SJCRH30 (cell line): ENCODE results near the gene NFIX. TPM values are rescaled to one million over a fixed set of nuclear protein-coding genes. Genes with fewer than 3 reads are reported as not detected.

Source experiments
- DNase-seq, 2 experiments: peaks; one replicate each; pipeline ENCODE4 v3.0.0-alpha.2; 2015 to 2020
- H3K27ac ChIP-seq: fragments of 250-450 bp; sonication (Bioruptor Pico); 2 replicates; pipeline ENCODE4 v1.5.1; 2020; ENCODE audit warnings: mild to moderate bottlenecking, moderate library complexity
- H3K27me3 ChIP-seq: fragments of 250-450 bp; sonication (Bioruptor Pico); 2 replicates; pipeline ENCODE4 v1.5.1; 2020; ENCODE audit warnings: mild to moderate bottlenecking, moderate library complexity
- H3K36me3 ChIP-seq: fragments of 250-450 bp; sonication (Bioruptor Pico); 2 replicates; pipeline ENCODE4 v1.5.1; 2020; ENCODE audit warnings: mild to moderate bottlenecking, moderate library complexity
- H3K4me1 ChIP-seq: fragments of 250-450 bp; sonication (Bioruptor Pico); 2 replicates; pipeline ENCODE4 v1.5.1; 2020; ENCODE audit warnings: mild to moderate bottlenecking, moderate library complexity
- H3K4me3 ChIP-seq: fragments of 250-450 bp; sonication (Bioruptor Pico); 2 replicates; pipeline ENCODE4 v1.5.1; 2020; ENCODE audit warnings: mild to moderate bottlenecking, moderate library complexity
- H3K9me3 ChIP-seq: fragments of 250-450 bp; sonication (Bioruptor Pico); replicated peaks from 2 replicates; pipeline ENCODE4 v1.5.1; 2020; ENCODE audit warnings: mild to moderate bottlenecking, moderate library complexity
- total RNA-seq: library from RNA; depleted of rRNA; stranded (reverse); fragments of >200 nt; shearing (Covaris generic); gene quantifications from 2 replicates; pipeline ENCODE4 v1.2.3, GENCODE V29; 2014

NFIX gene
- total RNA-seq, 1 experiment from 2014 or later = 20.2 TPM

DNA sequence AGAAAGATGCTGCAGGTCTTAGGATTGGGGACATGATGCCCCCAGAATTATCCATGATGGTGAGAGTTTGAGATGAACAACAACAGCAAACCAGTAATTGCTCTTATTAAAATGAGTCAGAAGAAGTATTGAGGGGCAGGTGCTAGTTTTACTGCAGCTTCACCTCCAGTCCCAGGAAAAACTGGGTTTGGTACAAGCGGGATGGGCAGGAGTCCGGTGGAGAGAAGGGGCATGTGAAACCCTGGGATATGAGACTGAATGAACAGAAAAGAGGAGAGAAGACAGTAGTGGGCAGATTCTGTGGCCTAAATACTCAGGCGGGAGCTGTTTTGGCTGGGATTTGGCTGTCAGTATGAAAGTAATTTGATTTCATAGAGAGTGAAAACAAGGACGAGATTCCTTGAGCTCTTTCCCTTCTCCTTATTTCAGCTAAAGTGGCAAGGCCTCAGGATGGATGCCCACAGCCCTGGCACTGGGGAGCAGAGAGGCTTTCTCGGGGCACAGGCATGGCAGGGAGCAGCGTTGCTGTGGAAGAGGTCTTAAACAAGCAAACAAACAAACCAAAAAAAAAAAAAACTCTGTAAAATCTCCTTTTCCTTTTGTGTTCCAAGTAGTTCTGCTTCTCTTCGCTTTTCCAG lies 30.7 kb downstream of the NFIX start:
- no peak for DNase-seq
- peak overlapping the region; percentile 3; the same call in 1 of the 2 replicates for H3K27ac ChIP-seq
- H3K27me3 ChIP-seq = no peaks in the 10 kb centered on the region
- H3K4me1 ChIP-seq = peaks cover 44% of the 10 kb centered on the region
- H3K36me3 ChIP-seq = peaks cover 7% of the 10 kb centered on the region; the same call in 1 of the 2 replicates
- peak overlapping the region; percentile 20 for H3K4me3 ChIP-seq
- no peaks in the 10 kb centered on the region for H3K9me3 ChIP-seq

DNA sequence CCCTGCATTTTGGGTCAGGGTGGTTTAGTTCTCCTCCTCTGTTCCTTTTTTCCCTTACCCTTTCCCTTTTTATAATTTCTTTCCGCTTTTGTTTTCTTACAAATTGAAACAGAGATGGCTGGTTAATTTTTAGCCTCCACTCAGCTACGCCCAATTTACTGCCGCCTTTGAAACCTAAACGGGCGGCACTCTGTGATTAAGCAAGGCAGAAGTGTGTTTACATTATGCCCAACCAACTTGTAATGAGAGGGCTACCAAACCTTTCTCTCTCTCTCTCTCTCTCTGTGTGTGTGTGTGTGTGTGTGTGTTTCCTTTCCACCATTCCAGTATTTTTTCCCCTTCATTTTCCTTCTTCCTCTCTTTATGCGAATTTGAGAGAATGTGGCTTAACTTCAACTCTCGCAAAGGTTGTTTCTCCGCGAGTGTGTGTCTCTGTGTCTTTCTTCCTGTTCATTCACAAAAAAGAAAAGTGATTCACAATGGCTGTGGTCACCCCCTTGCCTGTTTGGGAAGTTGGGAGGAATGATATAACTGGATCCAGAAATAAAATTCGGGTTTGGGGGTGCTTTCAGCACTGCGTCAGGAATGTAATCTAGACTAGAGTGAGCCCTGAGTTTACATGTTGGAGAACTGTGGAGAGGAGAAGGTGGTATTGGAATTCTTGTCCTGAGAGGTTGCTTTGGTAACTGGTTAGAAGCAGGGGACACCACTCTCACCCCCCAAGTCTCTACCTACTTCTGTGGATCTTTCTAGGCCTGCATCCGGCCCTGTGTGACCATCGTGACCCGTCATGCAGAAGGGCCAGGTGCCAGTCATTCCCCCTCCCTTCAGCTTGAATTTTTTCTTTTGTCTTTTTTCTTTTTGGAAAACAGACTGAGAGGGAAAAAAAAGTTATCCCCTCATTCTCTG lies 31.4 kb downstream of the NFIX start:
- Histone ChIP-seq H3K27me3 (no peaks in the 10 kb centered on the region), H3K36me3 (peaks cover 7% of the 10 kb centered on the region; the same call in 1 of the 2 replicates), H3K4me1 (peaks cover 49% of the 10 kb centered on the region), H3K4me3 (peak overlapping the region; percentile 20), H3K9me3 (no peaks in the 10 kb centered on the region), H3K27ac (peak overlapping the region; percentile 3; the same call in 1 of the 2 replicates)
- peak in 1 of 2 experiments; percentile 54 for DNase-seq

DNA sequence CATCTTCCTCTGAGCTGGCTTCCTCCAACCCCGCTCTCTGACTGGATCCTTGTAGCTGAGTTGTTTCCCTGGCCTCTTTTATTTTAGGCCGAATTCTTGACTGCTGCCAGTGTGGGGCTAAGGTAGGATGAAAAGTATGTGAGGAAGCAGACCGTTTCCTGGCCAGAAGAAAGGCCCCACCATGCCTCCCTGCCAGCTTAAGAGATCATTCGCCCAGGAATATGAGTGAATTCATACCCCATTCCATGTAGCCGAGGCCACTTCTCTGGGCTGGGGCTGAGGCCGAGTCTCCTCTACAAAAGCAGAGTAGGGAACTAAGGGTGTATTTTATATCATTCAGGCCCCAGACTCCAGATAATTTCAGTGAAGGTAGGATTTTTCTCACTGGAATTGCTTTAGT lies 32.3 kb downstream of the NFIX start:
- Histone ChIP-seq H3K36me3 (peaks cover 7% of the 10 kb centered on the region; the same call in 1 of the 2 replicates), H3K27me3 (no peaks in the 10 kb centered on the region), H3K27ac (no peak overlapping the region), H3K4me3 (no peak overlapping the region), H3K4me1 (peaks cover 51% of the 10 kb centered on the region), H3K9me3 (no peaks in the 10 kb centered on the region)
- DNase-seq = no peak

DNA sequence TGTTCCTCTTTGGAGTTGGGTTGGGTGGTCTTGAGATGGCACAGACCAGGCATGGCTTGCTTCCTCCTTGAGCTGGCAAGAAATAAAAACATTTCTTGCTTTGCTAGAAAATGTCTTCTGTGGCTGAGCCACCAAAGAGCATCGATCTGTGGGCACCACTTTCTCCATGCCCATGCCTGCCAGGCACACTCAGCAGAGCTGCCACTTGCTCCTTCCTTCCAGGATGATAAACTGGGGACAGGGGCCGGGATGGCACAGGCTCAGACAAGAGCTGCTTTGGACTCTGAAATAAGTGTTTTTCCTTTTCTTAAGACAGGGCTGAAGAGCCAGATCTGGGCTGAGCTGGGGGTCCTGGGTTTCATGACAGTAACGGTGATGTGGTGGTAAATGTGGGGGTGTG lies 32.8 kb downstream of the NFIX start:
- H3K9me3 ChIP-seq = no peaks in the 10 kb centered on the region
- H3K27ac ChIP-seq = no peak overlapping the region
- no peak for DNase-seq
- no peak overlapping the region for H3K4me3 ChIP-seq
- no peaks in the 10 kb centered on the region for H3K27me3 ChIP-seq
- H3K4me1 ChIP-seq = peaks cover 56% of the 10 kb centered on the region
- H3K36me3 ChIP-seq = peaks cover 7% of the 10 kb centered on the region; the same call in 1 of the 2 replicates

DNA sequence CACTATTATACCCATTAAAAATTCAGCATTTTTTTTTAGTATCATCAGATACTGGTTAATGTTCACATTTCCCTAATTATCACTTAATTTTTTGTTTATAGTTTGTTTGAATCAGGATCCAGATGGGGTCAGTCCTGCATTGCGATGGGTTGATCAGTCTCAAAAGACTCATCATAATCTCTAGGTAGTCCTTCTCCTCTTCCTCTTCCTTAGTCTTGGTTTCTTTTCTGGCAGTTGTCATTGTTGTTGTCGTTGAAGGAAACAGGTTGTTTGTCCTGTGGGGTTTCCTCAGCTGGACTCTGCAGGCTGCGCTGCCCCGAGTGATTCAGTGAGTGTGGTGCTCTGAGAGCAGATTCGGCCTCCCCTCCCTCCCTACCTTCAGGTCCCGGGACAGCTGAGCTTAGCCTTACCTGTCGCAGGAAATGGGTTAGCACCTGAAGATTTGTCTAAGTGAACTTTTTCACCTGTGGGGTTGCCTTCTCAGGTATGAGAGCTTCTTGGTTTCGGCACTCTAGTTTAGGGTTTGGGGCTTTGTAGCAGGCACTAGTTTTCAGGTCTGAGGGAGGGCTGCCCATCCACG lies 34.1 kb downstream of the NFIX start:
- Histone ChIP-seq H3K27me3 (no peaks in the 10 kb centered on the region), H3K27ac (no peak overlapping the region), H3K4me1 (peaks cover 66% of the 10 kb centered on the region), H3K9me3 (no peaks in the 10 kb centered on the region), H3K36me3 (peaks cover 7% of the 10 kb centered on the region; the same call in 1 of the 2 replicates), H3K4me3 (no peak overlapping the region)
- DNase-seq = no peak

DNA sequence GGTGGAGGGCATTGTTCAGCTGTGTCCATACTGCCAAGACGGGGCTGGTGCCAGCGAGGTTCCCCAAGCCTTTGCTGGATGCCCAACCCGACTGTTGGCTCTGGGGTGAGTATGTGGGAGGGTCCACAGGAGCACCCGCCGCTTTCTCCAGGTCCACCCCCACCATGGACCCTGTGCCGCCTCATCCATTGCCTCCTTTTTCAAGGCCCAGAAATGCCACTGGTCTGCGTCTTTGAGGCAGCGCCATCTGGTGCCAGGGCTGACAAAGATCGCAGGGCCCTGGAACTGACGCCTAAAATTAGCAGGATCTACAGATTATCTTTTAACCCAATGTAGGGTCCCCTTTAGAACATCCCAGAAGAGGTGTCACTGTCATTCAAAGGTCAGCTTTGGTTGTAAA lies 34.6 kb downstream of the NFIX start:
- H3K27ac ChIP-seq = peak overlapping the region; percentile 15; the same call in 1 of the 2 replicates
- H3K36me3 ChIP-seq = peaks cover 7% of the 10 kb centered on the region; the same call in 1 of the 2 replicates
- H3K27me3 ChIP-seq = no peaks in the 10 kb centered on the region
- H3K9me3 ChIP-seq = no peaks in the 10 kb centered on the region
- H3K4me1 ChIP-seq = peaks cover 69% of the 10 kb centered on the region
- H3K4me3 ChIP-seq = no peak overlapping the region
- DNase-seq = no peak

DNA sequence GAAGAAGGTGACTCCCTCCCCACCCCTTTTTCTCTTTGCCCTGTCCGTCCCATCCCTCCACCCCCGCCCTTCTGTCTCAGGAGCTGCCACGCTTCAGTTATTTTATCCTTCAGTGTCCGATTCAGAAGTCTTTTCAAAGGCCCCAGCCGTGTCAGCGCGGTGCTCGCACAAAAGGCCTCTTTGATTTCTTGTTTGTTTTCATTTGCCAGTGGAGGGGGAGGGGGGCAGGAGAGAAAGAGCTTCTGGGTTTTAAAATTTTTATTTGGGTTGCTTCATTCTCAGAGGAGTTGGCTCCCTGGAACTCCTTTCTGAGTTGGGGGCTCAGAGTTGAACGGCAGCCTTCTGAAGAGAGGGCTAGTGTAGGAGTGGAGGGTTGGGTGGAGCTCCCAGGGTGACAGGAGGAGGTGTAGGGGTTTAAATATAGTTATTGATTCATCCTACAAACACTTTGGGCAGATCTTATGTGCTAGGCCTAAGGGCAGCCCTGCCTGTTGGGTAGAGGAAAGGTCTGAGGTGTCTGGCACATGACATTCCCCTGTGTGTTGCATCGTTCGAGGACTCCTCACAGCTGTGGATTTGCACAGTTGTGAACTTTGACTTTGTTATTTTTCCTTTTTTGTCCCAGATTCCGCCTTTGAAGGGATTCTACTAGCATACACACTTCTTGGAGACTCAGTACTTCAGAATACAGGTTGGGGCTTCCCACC lies 36.8 kb downstream of the NFIX start:
- no peaks in the 10 kb centered on the region for H3K27me3 ChIP-seq
- H3K4me3 ChIP-seq = no peak overlapping the region
- H3K36me3 ChIP-seq = peaks cover 2% of the 10 kb centered on the region; the same call in 1 of the 2 replicates
- peak; percentile 73 to 82 for DNase-seq
- H3K4me1 ChIP-seq = peaks cover 74% of the 10 kb centered on the region
- no peaks in the 10 kb centered on the region for H3K9me3 ChIP-seq
- H3K27ac ChIP-seq = peak overlapping the region; percentile 61

DNA sequence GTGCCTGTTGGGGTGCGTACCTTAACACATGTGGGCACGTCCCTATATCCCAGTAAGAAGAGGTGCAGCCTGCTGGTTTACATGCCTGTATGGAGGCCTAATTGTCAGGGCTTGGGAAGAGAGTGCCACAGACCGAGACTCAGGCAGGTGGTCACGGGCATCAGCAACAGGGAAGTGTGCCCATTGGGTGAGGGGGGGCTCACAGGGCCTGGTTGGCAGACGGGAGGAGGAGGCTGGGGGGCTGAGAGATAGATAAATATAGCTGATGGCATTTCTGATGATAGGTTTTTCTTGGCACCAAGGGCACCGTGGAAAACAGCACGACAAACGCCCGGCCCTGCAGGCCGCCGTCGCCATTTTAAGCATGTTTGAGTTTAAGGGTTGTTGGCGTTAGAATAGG lies 37.6 kb downstream of the NFIX start:
- Histone ChIP-seq H3K4me1 (peaks cover 81% of the 10 kb centered on the region), H3K27ac (peak overlapping the region; percentile 61; the same call in 1 of the 2 replicates), H3K36me3 (peaks cover 2% of the 10 kb centered on the region; the same call in 1 of the 2 replicates)

DNA sequence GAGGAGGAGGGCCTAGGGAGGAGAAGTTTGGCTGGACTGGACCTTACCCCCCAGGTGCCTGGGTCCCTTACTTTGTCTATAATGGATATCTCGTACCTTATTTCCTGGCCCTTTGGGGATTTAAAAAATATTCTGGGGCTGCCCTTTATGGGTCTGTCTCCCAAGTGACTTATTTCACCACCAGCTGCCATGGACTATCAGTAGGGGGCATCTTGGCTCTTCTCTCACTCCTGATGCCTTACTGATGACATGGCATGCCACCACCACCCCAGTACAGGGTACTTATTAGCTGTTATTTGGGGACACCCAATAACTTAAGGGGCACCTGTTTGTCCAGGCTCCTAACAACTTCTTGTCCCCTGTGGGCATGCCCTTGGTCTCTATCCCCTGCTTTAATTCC lies 38.0 kb downstream of the NFIX start:
- Histone ChIP-seq H3K4me1 (peaks cover 85% of the 10 kb centered on the region), H3K9me3 (no peaks in the 10 kb centered on the region), H3K27me3 (no peaks in the 10 kb centered on the region), H3K27ac (no peak overlapping the region), H3K4me3 (no peak overlapping the region), H3K36me3 (0 out of 2 replicates have a peak, but pooled peaks cover 2% of the 10 kb centered on the region)
- no peak for DNase-seq

More for the DNA sequence above, 37.6 kb downstream of the NFIX start:
- no peak overlapping the region for H3K4me3 ChIP-seq
- DNase-seq = no peak
- no peaks in the 10 kb centered on the region for H3K27me3 ChIP-seq
- no peaks in the 10 kb centered on the region for H3K9me3 ChIP-seq

DNA sequence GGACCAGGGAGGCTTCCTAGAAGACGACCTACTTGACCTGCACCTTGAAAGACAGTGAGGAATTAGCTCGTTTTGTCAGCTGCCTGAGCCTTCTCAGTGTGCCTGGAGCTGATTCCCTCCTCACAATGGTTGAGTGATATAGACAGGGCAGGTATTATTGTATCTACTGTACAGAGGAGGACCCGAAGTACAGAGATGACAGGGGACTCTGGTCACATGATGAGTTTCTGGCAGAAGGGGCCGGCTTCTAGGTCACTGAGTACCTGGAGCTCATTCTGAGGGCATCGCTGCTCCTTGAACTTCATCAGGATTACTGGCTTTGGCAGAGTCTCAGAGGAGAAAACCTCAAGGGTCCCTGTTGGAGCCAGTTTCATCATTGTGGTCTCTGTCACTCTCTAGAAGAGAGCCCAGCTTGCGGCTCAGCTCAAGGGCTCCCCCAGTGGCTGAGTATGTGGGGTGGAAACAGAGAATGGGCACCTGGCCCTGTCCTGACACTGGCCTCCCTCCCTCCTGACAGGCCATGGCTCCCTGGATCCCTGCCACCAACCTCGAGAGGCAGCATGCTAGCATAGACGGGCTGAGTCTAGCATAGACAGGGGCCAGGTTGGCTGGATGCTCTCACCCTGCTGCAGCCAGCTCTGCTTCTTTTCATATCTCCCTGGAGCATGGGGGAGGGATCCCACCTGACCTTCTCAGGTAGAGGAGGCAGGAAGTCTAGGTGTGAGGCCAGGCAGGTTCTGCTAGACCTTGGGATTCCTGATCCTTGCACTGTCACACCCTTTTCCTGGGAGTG lies 38.7 kb downstream of the NFIX start:
- Histone ChIP-seq H3K4me1 (peaks cover 93% of the 10 kb centered on the region), H3K36me3 (0 out of 2 replicates have a peak, but pooled peaks cover under 1% of the 10 kb centered on the region), H3K27me3 (no peaks in the 10 kb centered on the region), H3K4me3 (no peak overlapping the region), H3K27ac (no peak overlapping the region), H3K9me3 (no peaks in the 10 kb centered on the region)
- DNase-seq = peak; percentile 78 to 86

DNA sequence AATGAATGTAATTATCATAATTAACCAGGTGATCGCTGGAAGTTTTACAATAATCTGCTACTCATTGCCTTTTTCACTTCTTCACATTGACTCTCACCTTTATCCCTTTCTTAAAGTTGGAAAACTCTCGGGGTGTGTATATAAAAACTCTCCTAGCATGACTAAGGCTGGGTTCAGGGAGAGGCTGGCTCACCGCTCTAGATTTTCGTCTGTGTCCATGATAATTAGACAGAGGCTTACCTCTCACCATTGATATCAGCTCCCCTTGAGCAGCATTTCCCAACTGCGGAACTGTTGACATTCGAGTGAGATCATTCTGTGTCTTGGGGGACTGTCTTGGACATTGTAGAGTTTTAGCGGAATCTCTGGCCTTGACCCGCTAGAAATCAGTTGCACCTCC lies 39.4 kb downstream of the NFIX start:
- Histone ChIP-seq H3K9me3 (no peaks in the 10 kb centered on the region), H3K36me3 (no peaks in the 10 kb centered on the region), H3K4me3 (no peak overlapping the region), H3K27me3 (no peaks in the 10 kb centered on the region), H3K4me1 (peaks cover 95% of the 10 kb centered on the region), H3K27ac (no peak overlapping the region)
- no peak for DNase-seq

DNA sequence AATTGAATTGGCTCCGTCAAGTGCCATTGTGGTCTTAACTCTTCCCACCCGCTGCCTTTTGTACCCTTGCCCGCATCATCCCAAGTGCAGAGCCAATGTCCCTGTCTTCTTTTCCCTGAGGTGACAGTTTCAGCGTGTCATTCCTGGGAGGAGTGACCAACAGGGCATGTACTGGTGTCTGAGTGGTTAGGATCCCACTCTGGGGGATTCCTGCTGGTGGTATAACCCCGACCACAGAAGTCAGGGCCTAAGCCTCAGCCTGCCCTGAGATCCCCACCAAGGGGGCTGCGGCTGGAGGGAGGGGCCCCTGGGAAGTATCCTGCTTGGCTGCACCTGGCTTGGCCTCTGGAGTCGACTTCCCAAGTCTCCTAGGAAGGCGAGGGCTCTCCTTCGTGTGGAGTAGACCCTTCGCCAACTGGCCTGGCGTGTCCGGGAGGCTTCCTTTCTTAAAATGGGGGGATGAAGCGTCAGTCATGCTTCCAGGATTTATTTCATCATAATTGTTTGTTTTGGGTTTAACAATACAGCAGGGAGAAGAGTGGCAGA lies 40.6 kb downstream of the NFIX start:
- Histone ChIP-seq H3K4me3 (peak overlapping the region; percentile 1; the same call in 1 of the 2 replicates), H3K36me3 (no peaks in the 10 kb centered on the region), H3K27ac (peak overlapping the region; percentile 98), H3K4me1 (peaks cover 83% of the 10 kb centered on the region), H3K27me3 (no peaks in the 10 kb centered on the region), H3K9me3 (no peaks in the 10 kb centered on the region)
- no peak for DNase-seq

DNA sequence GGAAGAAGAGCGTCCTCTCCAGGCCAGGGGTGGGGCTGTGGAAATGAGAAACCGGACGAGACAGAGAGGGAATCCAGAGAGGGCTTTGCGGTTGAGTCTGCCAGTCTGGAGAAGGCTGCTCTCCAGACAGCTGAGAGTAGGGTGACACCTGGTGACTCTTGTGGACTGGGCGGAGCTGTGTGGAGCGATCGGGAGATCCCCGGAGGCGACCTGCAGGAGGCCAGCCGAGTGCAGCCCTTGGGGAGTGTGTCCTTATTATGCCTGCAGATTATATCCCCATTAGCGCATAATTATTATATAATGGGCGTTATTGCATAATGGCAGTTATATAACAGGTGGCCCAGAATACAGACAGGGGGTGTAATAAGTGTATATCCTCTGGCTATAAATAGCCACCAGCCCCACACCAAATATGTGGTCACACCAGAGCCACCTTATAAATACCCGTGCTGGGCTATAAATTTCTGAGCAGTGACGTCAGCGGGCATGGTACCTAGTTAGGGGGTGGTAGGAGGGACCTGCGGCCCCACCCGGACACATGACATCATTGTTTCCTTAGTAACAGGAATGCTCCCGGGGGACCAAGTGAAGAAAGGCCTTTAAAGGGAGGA lies 41.2 kb downstream of the NFIX start:
- Histone ChIP-seq H3K27me3 (no peaks in the 10 kb centered on the region), H3K4me1 (peaks cover 77% of the 10 kb centered on the region), H3K36me3 (no peaks in the 10 kb centered on the region), H3K27ac (peak overlapping the region; percentile 98), H3K9me3 (no peaks in the 10 kb centered on the region), H3K4me3 (no peak overlapping the region)
- peak; percentile 99 to 100 for DNase-seq
